Heart left ventricle (tissue), 16 donors: Measurements from ENCODE around the gene CFAP299. TPM values are rescaled to one million over a fixed set of nuclear protein-coding genes. Genes with fewer than 3 reads are reported as not detected.

Experiments used
- ATAC-seq, 4 donors: fragments of 200-7000 bp; cut with Tn5 transposase; one replicate each; pipeline ENCODE4 v1.9.1; 2020 to 2022; ENCODE audit warnings: moderate library complexity in 4 of 4, mild to moderate bottlenecking in 3 of 4, moderate number of reproducible peaks in 1 of 4
- DNase-seq, 5 donors: peaks; one replicate each; pipeline ENCODE4 v3.0.0-alpha.2; 2020
- H3K27ac ChIP-seq, 12 donors: fragments of 200-600 bp; sonication (generic) in 4 of 12; one replicate each; pipeline versions ENCODE4 v1.5.0 to v1.8.0; 2016 to 2022; ENCODE audit warnings: mild to moderate bottlenecking in 2 of 12
- H3K27me3 ChIP-seq, 9 donors: fragments of 200-600 bp; sonication (generic) in 2 of 9; one replicate each; pipeline versions ENCODE4 v1.5.1 to v1.8.0; 2016 to 2022; ENCODE audit warnings: mild to moderate bottlenecking in 3 of 9
- H3K36me3 ChIP-seq, 9 donors: fragments of 200-600 bp; sonication (generic) in 2 of 9; one replicate each; pipeline versions ENCODE4 v1.5.0 to v1.8.0; 2018 to 2022; ENCODE audit warnings: mild to moderate bottlenecking in 2 of 9
- H3K4me1 ChIP-seq, 12 donors: fragments of 200-600 bp; sonication (generic) in 4 of 12; one replicate each; pipeline versions ENCODE4 v1.5.0 to v1.8.0; 2016 to 2022; ENCODE audit warnings: mild to moderate bottlenecking in 3 of 12
- H3K4me3 ChIP-seq, 12 donors: fragments of 200-600 bp; sonication (generic) in 4 of 12; one replicate each; pipeline versions ENCODE4 v1.5.0 to v1.8.0; 2017 to 2022; ENCODE audit warnings: mild to moderate bottlenecking in 9 of 12, moderate library complexity in 4 of 12
- H3K9me3 ChIP-seq, 12 donors: fragments of 200-600 bp; sonication (generic) in 4 of 12; one replicate each; pipeline versions ENCODE4 v1.5.0 to v1.8.0; 2016 to 2022; ENCODE audit warnings: mild to moderate bottlenecking in 1 of 12
- POLR2A ChIP-seq, 2 donors: fragments of 450-650 bp; IDR thresholded peaks; one replicate each; pipeline ENCODE4 v1.6.1; 2017; ENCODE audit warnings: antibody characterized with exemption in 2 of 2, mild to moderate bottlenecking in 2 of 2, moderate library complexity in 2 of 2
- WGBS, 4 donors: extraction: QIAGEN DNeasy Blood & Tissue Kit in 2 of 4; methylation state at CpG; one replicate each; pipeline versions ENCODE4 v1.1.5 to v1.1.7; 2013 to 2018; 5-methylcytosine and 5-hydroxymethylcytosine counted together
- intact Hi-C, 10 donors: fragments of 100-400 bp; cut with DNase I; formaldehyde crosslinking; loops; one replicate each; pipeline versions ENCODE4 v1.11.1 to v1.14.2; 2022
- polyA plus RNA-seq, 2 donors: library from polyadenylated mRNA; stranded (reverse); fragments of 200-250 nt; gene quantifications; one replicate each; pipeline ENCODE4 v1.2.3, GENCODE V29; 2013
- total RNA-seq, 9 donors: library from RNA; depleted of rRNA in 2 of 9; stranded (reverse); fragments of >200 nt in 2 of 9; fragmentation: NEBNext Ultra II Directional in 3 of 9; extraction: Animal tissue kit (Norgen Biotek cat#: 25700) in 3 of 9; gene quantifications; one replicate each; pipeline versions ENCODE4 v1.1.0 to v1.2.4, GENCODE V29; 2016 to 2023
- TF ChIP-seq, protein P1 (sequence below), 12 donors: fragments of 200-600 bp; sonication (generic) in 4 of 12; IDR thresholded peaks; one replicate each; pipeline versions ENCODE4 v1.5.0 to v1.8.0; 2018 to 2022; ENCODE audit warnings: antibody characterized with exemption in 12 of 12, mild to moderate bottlenecking in 5 of 12
- donor health status: ischemic (EF 13 %, LVEDD 7.1; RV severe dilation, severe dysfunction).
- donor health status: healthy with polysubstance abuse.
- donor health status: DM: no; HTN: yes; CAD: no.
- donor health status: DM: no; HTN: no; CAD: no.
- donor health status: ischemic (EF 25% LVEDD 6.9; RV normal size, moderate dysfunction).
- donor health status: ischemic (EF 25% LVEDD 5.7; RV mildly dilated, moderate dysfunction).
- donor health status: healthy.
- donor health status: DM: yes; HTN: yes; CAD: no.
- donor health status: ischemic (EF 35%, LVEDD 5.7; RV mildly dilated, moderate dysfunction).
- donor health status: nonischemic (EF 11% LVEDD 7.7; RV severe dilation, severe dysfunction).
- donor health status: DM: yes; HTN: yes; CAD: no.
- donor health status: PGD.
- donor health status: ischemic (EF 29% LVEDD 5.4; RV normal size, mild dysfunction).
- donor health status: nonischemic (EF 23%, LVEDD 6.1; RV moderate dilation, normal function).

CFAP299 gene
- total and polyA plus RNA-seq, 11 donors: 0.25 TPM; not detected in 10

GRCh38 chr4:80447493-80447892, 112.0 kb downstream of the CFAP299 start:
- intact Hi-C loops: no loop called here
- 91 to 93% (median 92%) methylated on average over 9 of the region's 9 CpGs for WGBS, 4 donors

GRCh38 chr4:80448056-80448455, 112.5 kb downstream of the CFAP299 start:
- DNase-seq (no peak), ATAC-seq (no peak)
- Histone ChIP-seq H3K27ac (no peak overlapping the region), H3K9me3 (peaks cover 0 to 8% (median 0%) of the 10 kb centered on the region in 12 donors), H3K27me3 (no peaks in the 10 kb centered on the region), H3K36me3 (no peaks in the 10 kb centered on the region), H3K4me1 (no peaks in the 10 kb centered on the region), H3K4me3 (no peak overlapping the region)
- TF ChIP-seq POLR2A (IDR thresholded peaks at IDR 0.05): no peak
- TF ChIP-seq, protein P1, sequence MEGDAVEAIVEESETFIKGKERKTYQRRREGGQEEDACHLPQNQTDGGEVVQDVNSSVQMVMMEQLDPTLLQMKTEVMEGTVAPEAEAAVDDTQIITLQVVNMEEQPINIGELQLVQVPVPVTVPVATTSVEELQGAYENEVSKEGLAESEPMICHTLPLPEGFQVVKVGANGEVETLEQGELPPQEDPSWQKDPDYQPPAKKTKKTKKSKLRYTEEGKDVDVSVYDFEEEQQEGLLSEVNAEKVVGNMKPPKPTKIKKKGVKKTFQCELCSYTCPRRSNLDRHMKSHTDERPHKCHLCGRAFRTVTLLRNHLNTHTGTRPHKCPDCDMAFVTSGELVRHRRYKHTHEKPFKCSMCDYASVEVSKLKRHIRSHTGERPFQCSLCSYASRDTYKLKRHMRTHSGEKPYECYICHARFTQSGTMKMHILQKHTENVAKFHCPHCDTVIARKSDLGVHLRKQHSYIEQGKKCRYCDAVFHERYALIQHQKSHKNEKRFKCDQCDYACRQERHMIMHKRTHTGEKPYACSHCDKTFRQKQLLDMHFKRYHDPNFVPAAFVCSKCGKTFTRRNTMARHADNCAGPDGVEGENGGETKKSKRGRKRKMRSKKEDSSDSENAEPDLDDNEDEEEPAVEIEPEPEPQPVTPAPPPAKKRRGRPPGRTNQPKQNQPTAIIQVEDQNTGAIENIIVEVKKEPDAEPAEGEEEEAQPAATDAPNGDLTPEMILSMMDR (IDR thresholded peaks at IDR 0.05): no peak
- 47 to 74% (median 62%) methylated on average over 1 of the region's 1 CpG for WGBS, 4 donors
- intact Hi-C loops: no loop called here

More at GRCh38 chr4:80447493-80447892, 112.0 kb downstream of the CFAP299 start:
- Histone ChIP-seq H3K36me3 (no peaks in the 10 kb centered on the region), H3K27me3 (no peaks in the 10 kb centered on the region), H3K27ac (no peak overlapping the region), H3K9me3 (peaks cover 0 to 8% (median 0%) of the 10 kb centered on the region in 12 donors), H3K4me1 (no peaks in the 10 kb centered on the region), H3K4me3 (no peak overlapping the region)
- DNase-seq: no peak
- no peak for ATAC-seq
- TF ChIP-seq, protein P1 (IDR thresholded peaks at IDR 0.05): no peak
- no peak for TF ChIP-seq POLR2A (IDR thresholded peaks at IDR 0.05)

GRCh38 chr4:80452055-80452454, 116.5 kb downstream of the CFAP299 start:
- intact Hi-C loops: no loop called here
- no peak for TF ChIP-seq POLR2A (IDR thresholded peaks at IDR 0.05)
- TF ChIP-seq, protein P1 (IDR thresholded peaks at IDR 0.05): no peak

GRCh38 chr4:80452768-80453167, 117.2 kb downstream of the CFAP299 start:
- no peaks in the 10 kb centered on the region for H3K27me3 ChIP-seq
- TF ChIP-seq, protein P1 (IDR thresholded peaks at IDR 0.05): no peak
- no peak for TF ChIP-seq POLR2A (IDR thresholded peaks at IDR 0.05)
- no peaks in the 10 kb centered on the region for H3K36me3 ChIP-seq
- no peak overlapping the region for H3K27ac ChIP-seq
- no peak for DNase-seq
- 77 to 78% (median 78%) methylated on average over 4 of the region's 4 CpGs for WGBS, 4 donors
- intact Hi-C loops: no loop called here
- H3K4me3 ChIP-seq: no peak overlapping the region
- ATAC-seq: no peak
- H3K9me3 ChIP-seq: peaks cover 0 to 6% (median 0%) of the 10 kb centered on the region in 12 donors
- H3K4me1 ChIP-seq: no peaks in the 10 kb centered on the region

More at GRCh38 chr4:80452055-80452454, 116.5 kb downstream of the CFAP299 start:
- H3K4me1 ChIP-seq: no peaks in the 10 kb centered on the region
- no peak overlapping the region for H3K27ac ChIP-seq
- H3K36me3 ChIP-seq: no peaks in the 10 kb centered on the region
- DNase-seq (no peak), ATAC-seq (no peak)
- 71 to 86% (median 82%) methylated on average over 2 of the region's 2 CpGs for WGBS, 4 donors
- H3K4me3 ChIP-seq: no peak overlapping the region
- no peaks in the 10 kb centered on the region for H3K27me3 ChIP-seq
- peaks cover 0 to 6% (median 0%) of the 10 kb centered on the region in 12 donors for H3K9me3 ChIP-seq
